TTC549 (cell line): ENCODE results near the gene MTOR.

Experiments used
- FAIRE-seq: peaks from 2 replicates; lab custom pipeline; 2012; peaks lifted over from hg19 to GRCh38; lab: Jason Lieb, UNC

The MTOR gene

DNA sequence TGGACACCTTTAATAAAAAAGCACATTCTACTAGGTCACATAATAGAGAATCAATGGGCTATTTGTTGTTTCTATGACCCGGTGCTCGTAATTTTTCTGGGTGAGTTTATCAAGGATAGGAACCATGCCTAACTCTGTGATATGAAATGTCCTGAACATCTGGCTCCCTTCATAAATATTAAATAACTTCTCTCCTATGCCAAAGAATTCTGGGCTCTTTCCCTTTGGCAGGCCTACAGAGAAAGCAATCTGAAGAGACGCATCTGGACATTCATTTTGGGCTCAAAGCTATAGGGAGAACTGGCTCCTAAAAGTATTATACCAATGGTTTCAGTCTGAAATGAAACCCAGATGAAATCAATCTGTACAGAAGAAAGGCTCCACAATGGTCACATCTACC lies 112.0 kb downstream of the MTOR start:
- FAIRE-seq, result no peak

DNA sequence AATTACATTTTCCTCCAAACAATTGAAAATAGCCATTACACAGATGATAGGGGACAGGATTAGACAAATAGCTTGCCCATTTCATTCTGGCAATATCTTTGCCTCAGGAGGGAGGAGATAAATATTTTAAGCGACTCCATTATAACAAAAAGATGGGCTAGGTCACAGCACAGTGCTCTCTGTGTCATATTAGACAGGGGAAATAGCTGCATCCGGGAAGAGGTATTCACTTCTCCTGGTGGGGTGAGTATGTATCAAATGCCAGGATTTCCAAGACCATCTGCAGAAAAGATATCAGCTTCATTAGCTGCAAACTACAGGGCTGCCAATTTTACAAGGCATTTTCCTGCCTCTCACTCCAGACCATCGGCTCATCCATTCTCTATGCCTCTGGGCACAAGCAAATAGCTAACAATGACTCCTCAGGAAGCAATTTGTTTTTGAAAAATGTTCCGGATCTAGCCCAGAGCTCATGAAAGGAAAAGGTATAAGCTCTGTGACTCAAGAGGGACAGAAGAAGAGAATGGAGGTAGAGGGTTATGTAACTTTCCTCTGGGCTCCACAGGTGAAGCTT lies 115.1 kb downstream of the MTOR start:
- FAIRE-seq, result no peak

DNA sequence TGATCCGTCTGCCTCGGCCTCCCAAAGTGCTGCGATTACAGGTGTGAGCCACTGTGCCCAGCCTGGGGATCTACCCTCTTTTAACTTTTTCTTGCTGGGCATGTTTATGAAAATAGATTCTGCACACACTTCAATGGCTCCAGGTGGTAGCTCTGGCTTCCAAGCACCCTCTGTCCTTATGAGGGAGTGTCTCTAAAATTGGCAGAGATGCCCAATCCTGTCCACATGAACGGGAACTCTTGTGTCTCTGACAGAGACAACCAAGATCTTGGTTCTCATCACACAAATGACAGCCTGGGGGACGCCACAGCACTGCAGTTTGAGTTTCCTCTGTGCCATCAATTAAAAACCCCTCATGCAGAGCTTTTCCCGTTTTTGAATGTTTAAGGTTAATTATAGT lies 116.6 kb downstream of the MTOR start:
- no peak for FAIRE-seq

DNA sequence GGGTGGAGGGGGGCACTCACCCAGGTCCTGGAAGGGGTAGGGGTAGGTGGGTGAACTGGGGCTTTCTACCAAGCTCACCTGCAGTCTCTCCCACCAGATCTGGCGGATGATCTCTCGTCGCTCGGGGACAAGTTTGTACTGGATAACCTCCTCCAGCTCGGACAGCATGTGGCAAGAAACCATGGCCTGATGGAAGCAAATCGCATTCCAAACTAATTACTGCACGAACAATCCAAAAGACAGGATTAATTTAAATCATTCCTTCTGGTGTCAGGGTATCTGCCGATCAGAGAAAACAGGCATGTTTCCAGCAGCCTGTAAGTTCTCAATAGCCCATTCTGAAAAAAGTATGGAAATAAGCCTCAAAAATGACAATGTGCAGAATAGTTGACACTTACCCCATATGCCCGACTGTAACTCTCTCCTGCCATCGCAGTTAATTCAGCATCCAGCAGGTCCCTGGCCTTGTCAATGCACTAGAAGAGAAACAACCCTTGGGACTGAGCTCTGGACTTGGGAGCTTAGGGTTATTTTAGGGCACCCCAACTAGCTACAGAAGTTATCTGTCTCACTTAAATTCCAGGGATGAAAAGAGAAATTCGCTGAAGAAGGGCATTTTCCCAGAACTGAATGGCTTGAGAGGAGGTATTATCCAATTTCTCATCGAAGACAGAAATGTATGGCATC lies 117.6 kb downstream of the MTOR start:
- FAIRE-seq, result no peak

DNA sequence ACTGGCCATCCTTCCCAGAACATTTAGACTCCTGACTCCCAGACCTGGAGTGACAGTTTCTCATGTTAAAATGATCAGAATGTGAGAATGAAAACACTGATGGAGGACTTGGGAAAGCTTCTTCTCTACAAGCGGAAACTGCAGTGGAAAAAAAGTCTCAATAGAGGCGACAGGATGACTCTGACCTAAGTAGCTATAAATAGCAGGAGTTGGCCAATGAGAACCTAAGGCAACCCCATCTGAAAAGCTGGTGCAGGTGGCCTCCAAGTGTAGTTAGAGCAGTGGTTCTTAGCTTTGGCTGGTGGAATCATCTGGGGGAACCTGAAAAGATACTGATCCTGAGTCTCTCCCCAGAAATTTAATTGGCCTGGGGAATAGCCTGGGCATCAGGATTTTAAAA lies 118.4 kb downstream of the MTOR start:
- FAIRE-seq, result no peak

DNA sequence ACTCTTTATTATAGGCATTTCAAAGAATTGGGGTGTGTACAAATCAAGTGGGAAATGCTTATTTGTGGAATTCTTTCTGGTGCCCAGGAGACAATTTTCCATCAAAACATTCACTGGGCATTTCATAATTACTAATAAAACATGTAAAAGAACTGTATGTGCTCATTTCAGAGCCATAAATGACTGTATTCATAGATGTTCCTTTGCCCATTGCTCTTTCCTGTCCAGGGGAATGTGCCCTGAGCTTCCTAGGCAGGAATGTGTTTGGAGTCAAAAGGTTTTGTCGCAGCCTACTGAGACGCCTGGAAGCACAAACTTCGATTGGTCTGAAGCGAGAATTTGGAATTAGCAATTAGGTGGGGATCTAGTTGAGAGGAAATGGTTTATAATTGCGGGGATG lies 119.0 kb downstream of the MTOR start:
- FAIRE-seq, result no peak

DNA sequence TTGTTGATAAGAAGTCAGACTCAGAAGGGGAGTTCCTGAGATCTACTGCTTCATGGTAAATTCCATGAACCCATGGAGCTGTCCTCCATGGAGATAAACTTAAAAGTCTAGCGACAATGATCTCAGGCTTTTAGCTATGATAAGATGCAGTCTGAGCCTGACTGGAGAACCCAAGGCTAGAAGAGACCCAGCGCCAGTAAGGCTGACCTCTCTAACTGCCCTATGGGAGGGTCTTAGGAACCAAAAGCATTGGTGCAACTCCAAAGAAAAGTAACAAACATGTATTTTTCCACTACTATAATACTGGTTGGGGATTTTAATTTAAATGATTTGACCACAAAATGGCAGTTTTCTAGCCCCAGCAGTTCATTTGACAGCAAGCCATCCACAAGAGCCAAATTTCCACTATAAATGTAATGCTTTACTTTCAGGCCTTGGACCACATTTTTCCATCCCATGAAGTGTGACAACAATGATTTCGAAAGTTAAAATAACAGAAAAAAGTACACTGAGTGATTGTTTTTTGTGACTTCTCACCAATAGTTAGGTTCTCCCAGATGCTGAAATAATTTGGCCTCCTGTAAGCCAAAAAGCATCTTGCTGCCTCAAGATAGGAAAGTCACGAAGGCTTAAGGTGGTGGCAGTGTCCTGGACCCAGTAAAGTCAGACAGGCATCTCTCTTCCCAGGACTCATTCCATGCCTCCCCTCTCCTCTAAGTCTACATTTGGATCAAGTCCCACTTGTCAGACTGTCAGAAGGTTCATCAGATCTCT lies 119.5 kb downstream of the MTOR start:
- FAIRE-seq, result no peak

DNA sequence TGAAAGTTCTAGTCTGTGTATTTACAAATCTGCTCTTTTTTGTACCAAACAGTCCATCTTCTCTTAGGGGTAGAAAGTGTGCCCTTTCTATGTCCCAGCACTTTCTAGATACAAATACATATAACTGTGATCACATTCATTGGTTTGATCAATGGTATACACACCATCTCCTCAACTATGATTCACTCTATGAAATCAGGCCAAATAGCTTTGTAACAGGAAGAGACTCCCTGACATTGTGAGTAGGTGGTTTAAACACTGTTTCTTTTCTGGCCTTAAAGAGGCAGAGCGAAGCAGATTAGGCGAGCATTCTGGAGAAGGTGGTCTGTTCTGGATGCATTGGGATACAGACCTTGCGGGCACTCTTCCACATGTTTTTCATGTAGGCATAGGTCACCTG lies 123.4 kb downstream of the MTOR start:
- FAIRE-seq, result no peak

DNA sequence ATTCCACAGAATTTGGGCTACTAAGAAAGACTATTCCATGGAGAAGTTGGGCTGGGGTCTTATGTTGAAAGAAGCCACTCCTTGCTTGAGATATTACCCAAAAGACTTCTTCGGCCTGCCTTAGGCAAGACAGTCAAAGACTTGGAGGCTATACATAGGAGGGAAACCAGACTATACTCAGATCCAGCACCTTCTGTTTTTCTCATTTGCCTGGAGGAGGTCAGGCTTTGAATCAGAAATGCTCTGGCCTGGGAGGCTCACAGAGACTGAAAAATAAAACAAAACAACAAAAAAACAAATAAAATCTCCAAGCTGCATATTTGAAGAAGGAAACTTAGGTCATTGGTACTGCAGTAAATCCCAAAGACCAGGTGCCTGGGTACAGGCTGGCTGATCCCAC lies 124.3 kb downstream of the MTOR start:
- FAIRE-seq, result no peak

DNA sequence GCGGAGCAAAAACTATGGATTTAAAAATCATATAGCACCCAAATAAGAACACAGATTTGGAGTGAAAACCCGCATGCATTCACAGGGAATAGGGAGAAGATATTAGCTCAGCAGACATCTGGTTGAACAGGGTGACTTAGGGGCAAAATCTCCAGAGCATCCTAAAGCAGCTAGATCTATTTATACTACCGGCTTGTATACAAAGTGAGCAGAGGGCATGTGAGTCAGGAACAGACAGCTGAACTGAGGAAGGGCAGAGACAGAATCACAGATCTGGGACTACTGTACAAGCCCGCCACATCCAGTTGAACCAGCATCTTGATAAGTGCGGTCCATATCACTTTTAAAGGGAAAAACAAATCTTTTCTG lies 127.5 kb downstream of the MTOR start:
- FAIRE-seq, result no peak

DNA sequence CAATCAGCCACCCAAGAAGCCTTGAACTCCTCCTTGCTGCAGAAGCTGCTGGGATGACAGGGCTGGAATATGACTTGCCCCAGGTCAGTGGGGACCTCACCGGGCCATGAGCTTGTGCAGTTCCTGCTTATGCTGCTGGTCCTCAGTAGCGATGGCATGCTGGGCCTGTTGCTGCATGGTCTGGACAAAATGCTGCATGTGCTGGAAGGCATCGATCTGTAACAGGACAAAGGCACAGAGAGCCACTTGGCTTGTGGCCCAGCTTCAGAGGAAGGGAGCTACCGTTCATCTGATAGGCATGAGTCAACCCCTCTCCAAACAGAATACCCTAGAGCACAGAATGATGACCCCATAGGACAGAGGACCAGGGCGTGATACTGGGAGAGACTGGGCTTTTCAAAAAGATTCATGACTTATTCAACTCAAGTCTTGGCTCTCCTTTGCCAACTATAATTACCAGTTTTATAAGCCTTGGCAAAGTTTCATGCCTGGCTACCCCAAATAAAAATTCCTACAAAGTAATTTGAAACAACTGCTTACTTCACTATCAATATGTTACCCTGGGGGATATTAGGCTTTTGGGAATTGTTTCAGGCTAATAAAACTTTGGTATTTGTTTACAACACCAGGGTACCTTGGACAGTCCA lies 128.0 kb downstream of the MTOR start:
- FAIRE-seq, result no peak

DNA sequence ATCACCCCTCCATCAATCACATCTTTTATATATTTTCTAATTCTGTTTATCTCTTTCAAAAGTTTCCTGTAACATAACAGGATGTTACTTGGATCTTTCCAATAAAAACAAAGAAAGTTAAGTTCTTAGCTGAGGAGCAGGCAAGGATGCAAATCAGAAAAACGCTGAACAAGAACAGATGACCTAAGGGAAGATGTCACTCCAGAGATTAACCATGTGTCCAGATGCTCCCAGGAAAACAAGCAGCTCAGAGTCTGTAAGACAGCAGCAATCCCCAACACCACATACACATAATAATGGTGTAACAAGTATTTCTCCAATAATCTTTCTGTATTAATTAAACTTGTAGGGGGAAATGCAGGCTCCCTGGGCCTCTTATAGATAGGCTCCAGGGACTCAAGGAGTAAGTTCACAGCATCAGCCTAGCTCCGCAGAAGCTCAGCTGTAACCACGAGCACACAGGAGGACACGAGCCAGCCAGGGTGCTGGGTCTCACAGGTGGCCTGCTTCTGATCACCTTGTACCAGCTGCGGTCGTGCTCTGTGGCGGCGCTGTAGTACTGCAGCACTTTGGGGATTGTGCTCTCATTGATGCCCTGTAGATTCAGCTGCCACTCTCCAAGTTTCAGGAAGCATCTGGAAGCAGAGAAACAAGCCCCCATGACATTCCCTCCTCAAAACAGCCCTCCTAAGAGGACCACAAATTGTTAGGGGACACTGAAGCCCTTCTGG lies 129.6 kb downstream of the MTOR start:
- FAIRE-seq, result no peak

DNA sequence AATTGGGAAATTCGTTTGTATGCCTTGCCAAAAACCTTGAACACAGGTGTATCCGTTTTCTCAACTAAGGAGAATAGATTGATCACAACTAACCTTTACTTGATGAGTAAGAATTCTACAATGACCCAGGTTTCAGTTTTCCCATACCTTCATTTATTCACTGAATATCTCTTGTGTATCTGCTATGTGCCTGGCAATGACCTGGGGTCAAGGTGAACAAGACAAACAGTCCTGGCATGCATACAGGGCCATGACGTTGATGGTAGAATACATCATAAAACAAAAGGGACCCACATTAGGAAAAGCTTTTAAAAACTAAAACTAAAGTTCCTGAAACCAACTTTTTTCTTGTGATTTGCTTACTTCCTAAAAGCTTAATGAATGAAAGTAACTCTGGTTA lies 130.5 kb downstream of the MTOR start:
- FAIRE-seq, result no peak

DNA sequence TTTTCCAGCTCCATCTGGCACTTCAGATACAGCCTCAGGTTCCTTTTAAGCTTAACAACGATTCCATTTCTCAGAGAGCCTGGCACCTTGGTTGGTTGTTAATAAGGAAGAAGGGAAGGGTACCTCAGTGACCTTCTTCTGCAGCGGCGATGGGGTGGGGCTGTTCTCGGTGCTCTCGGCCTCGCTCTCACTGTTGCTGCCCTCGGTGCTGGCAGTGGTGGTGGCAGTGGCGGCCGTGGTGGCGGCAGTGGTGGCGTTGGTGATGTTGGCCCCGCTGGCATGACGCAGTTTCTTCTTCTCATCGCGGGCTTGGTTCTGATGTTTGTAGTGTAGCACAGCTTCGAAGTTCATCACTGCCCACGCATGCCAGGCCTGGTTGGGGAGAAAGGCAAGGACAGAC lies 131.9 kb downstream of the MTOR start:
- no peak for FAIRE-seq

DNA sequence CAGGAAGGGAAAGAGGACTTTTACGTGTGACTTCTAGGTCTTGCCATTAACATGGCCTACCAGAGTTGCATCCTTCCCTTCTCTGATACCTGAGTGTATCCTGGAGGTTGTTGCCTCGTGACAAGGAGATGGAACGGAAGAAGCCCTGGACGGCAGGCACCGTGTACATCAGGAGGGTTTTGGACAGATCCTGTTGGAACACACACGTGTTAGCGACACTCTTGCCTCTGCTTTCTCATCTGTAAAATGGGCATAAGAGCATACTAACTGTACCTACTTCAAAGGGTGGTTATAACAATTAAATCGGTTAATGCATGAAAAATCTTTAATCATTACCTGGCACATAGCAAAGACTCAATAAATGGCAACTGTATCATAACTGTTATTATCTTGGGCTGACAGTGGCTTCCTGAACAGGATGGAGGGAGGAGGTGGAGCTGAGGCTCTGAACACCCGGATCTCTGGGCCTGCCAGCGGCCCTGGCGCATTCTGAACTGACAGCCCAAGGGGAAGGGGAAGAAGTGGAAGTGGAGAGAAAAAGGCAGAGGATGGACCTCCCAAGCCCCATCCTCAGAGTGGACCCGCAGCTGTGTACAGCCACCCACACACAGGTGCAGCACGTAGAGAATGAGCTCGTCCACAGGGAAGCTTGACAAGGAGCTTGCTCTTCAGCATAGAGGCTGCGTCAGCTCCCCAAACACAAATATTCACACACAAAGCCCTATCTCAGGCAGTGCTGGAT lies 132.5 kb downstream of the MTOR start:
- no peak for FAIRE-seq

DNA sequence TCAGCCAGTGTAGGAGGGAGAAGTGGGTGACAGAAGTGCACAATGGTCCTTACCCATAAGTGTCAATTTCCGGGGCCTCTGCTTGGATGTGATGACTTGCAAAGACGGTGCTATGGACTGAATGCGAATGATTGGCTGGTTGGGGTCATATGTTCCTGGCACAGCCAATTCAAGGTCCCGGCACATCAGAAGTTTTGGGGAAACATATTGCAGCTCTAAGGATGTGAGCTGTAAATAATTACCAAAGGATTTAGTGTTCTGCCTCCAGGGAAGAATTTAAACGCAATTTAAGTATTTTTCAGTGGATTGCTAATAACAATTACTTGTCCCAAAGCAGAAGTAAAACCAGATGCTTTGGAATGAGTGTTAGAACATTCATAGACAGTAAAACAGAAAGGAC lies 135.8 kb downstream of the MTOR start:
- FAIRE-seq, result no peak

DNA sequence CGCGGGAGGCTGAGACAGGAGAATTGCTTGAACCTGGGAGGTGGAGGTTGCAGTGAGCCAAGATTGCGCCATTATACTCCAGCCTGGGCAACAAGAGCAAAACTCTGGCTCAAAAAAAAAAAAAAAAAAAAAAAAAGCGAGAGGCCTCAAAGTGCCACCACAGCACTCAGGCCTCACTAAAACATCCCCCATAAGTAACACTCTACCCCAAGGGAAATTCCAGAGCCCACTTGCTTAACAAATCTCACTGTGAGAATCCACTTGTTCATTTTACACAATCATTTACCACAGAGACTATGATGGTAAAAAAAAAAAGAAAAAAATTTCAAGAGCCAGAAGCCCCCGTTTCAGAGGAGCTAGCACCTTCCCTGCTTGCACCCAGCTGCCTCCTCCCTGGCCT lies 136.4 kb downstream of the MTOR start:
- FAIRE-seq, result no peak

DNA sequence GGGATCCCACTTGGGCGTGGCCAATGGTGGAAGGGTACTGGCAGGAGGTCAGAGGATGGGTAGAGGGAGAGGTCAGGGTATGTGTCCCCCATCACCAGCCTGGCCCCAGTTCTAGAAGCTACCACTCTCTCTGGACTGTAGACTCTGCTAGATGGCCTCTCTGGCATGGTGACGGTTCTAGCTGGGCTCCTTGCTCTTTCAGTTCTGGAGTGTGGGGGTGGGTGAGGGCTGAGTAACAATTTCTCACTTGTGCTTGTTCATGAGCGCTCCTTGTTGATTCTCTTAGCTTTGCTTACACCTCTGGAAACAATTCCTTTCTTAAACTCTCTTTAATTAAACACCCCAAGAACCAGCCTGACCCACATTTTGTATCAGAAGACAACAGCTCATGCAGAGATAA lies 137.4 kb downstream of the MTOR start:
- FAIRE-seq, result no peak

DNA sequence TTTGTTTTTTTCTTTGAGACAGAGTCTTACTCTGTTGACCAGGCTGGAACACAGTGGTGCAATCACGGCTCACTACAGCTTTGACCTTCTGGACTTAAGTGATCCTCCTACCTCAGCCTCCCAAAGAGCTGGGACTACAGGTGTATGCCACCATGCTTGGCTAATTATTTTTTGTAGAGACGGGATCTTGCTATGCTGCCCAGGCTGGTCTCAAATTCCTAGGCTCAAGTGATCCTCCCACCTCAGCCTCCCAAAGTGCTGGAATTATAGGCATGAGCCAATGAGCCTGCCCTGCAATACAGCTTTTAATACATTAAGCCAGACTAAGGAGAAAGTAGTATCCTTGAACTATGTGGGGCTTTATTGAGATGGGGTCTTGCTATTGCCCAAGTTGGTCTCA lies 146.0 kb downstream of the MTOR start:
- FAIRE-seq, result no peak

DNA sequence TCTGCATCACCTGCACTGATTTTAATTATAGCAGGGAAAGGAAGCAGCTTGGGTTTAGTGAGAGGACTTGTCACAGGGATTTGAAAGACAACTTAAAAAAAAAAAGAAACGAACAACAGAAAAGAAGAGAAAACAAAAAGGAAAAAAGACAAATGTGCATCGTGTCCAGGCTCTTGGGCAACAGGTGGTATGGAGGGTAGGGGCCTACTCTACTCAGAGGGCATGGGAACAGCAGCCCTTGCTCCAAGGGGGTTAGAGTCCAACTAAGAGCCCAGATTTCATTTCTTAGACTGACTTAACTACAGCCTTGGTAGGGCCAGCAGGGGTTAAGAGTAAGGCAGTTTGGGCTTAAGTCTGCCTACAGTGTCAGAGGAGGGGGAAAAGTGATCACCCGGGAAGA lies 147.4 kb downstream of the MTOR start:
- FAIRE-seq, result no peak

DNA sequence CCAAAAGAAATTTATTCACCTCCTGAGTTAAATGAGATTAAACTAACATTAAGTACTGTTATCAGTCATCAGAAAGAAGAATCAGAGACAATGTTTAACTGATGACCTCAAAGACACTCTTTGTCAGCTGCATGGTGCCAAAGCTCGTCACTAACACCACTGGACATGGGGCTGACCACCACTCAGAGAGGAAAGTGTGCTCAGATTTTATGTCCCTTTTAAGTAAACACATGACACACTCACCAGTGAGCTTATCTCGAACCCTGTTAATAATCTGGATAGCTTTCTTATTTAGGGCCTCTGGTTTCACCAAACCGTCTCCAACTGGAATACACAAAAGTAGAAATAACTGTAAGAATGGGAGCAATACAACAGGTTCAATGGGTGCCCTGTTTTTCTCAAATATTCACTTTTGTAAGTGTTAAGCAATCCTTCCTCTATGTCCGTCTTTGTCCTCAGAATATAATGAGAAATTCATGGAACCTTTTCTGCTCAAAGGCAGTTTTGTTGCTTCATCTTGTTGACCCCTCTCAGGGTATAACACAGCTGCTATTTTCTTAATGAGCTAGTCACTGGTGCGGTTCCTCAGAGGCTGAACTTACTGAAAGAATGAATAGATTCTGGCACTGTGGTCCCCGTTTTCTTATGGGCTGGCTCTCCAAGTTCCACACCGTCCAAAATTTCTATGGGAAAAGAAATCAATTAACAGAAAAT lies 153.1 kb downstream of the MTOR start:
- FAIRE-seq, result no peak
